A549 (cell line): ENCODE data around the gene WDR33. TPM values are rescaled to one million over a fixed set of nuclear protein-coding genes. Genes with fewer than 3 reads are reported as not detected.

ENCODE experiments used
- ATAC-seq, 2 experiments: fragments of 200-7000 bp in 1 of 2; fragments of >200 bp in 1 of 2; cut with Nextera tagmentation in 1 of 2; cut with Tn5 transposase in 1 of 2; 3 replicates each; pipeline versions ENCODE4 v1.8.0 to v1.9.1; 2018 to 2020; ENCODE audit warnings: mild to moderate bottlenecking in 1 of 2, moderate library complexity in 1 of 2
- CTCF ChIA-PET: fragments of 300-600 bp; sonication (Branson Sonifier 250); formaldehyde crosslinking; extraction: SDS; loops from one replicate; lab custom pipeline; 2021; ENCODE audit warnings: antibody characterized with exemption, inconsistent platforms; lab: Yijun Ruan, JAX
- POLR2A ChIA-PET: fragments of 350-600 bp; formaldehyde crosslinking; extraction: SDS; loops from one replicate; lab custom pipeline; 2021; ENCODE audit warnings: antibody characterized with exemption, inconsistent platforms; lab: Yijun Ruan, JAX
- DNase-seq, 2 experiments: peaks; one replicate each; pipeline versions ENCODE4 v3.0.0 to v3.0.0-alpha.2; 2011 to 2016; ENCODE audit warnings: low read depth in 1 of 2, low spot score in 1 of 2
- FAIRE-seq: peaks from 2 replicates; lab custom pipeline; 2011; peaks lifted over from hg19 to GRCh38; lab: Jason Lieb, UNC
- H3K27ac ChIP-seq, 2 experiments: fragments of >200 bp; sonication (Bioruptor Twin); formaldehyde crosslinking; 3 replicates each; pipeline ENCODE4 v1.5.1; 2016 to 2017
- H3K4me1 ChIP-seq: fragments of >200 bp; sonication (Bioruptor Twin); formaldehyde crosslinking; 3 replicates; pipeline ENCODE4 v1.6.1; 2016
- H3K4me2 ChIP-seq: fragments of >200 bp; sonication (Bioruptor Twin); formaldehyde crosslinking; 3 replicates; pipeline ENCODE4 v1.6.1; 2016
- H3K4me3 ChIP-seq: fragments of >200 bp; sonication (Bioruptor Twin); formaldehyde crosslinking; 3 replicates; pipeline ENCODE4 v1.5.1; 2016
- H3K9me3 ChIP-seq: fragments of >200 bp; sonication (Bioruptor Twin); formaldehyde crosslinking; 3 replicates; pipeline ENCODE4 v1.6.1; 2016
- CBX8 ChIP-seq: fragments of 200-600 bp; sonication (generic); IDR thresholded peaks from 2 replicates; pipeline ENCODE4 v1.6.1; 2016
- CEBPB ChIP-seq, 2 experiments: fragments of >200 bp in 1 of 2; sonication (Bioruptor Twin) in 1 of 2; formaldehyde crosslinking in 1 of 2; IDR thresholded peaks; 2 replicates each; pipeline ENCODE4 v1.6.1; 2012 to 2016
- CHD2 ChIP-seq: fragments of 150-350 bp; IDR thresholded peaks from 2 replicates; pipeline ENCODE4 v1.6.1; 2014; ENCODE audit warnings: low read length; ENCODE audit not compliant: partially characterized antibody
- CHD4 ChIP-seq: fragments of 200-600 bp; sonication (generic); IDR thresholded peaks from 2 replicates; pipeline ENCODE4 v1.6.1; 2016; ENCODE audit warnings: antibody characterized with exemption, mild to moderate bottlenecking, borderline replicate concordance
- ESRRA ChIP-seq: fragments of 150-350 bp; IDR thresholded peaks from 2 replicates; pipeline ENCODE4 v1.6.1; 2014; ENCODE audit warnings: mild to moderate bottlenecking, low read length, borderline replicate concordance
- FOSL2 ChIP-seq, 2 experiments: fragments of 450-650 bp in 1 of 2; fragments of >200 bp in 1 of 2; sonication (Bioruptor Twin) in 1 of 2; formaldehyde crosslinking; IDR thresholded peaks; 2 replicates each; pipeline versions ENCODE4 v1.5.0 to v1.6.1; 2016 to 2020; ENCODE audit warnings: mild to moderate bottlenecking in 1 of 2, moderate library complexity in 1 of 2
- HDAC2 ChIP-seq: fragments of 200-600 bp; sonication (generic); IDR thresholded peaks from 2 replicates; pipeline ENCODE4 v1.6.1; 2016
- HOXB5 ChIP-seq: fragments of 250-450 bp; sonication (Bioruptor Pico); IDR thresholded peaks from 2 replicates; pipeline ENCODE4 v1.5.0; 2020; ENCODE audit warnings: mild to moderate bottlenecking, moderate library complexity
- JUN ChIP-seq, 2 experiments: fragments of >200 bp; sonication (Bioruptor Twin); formaldehyde crosslinking; IDR thresholded peaks; 2 replicates in 1 of 2; 3 replicates in 1 of 2; pipeline ENCODE4 v1.6.1; 2016 to 2017
- JUNB ChIP-seq: fragments of >200 bp; sonication (Bioruptor Twin); formaldehyde crosslinking; IDR thresholded peaks from 2 replicates; pipeline ENCODE4 v1.6.1; 2016
- KDM5A ChIP-seq: fragments of 200-600 bp; sonication (generic); IDR thresholded peaks from 2 replicates; pipeline ENCODE4 v1.6.1; 2016; ENCODE audit warnings: antibody characterized with exemption, mild to moderate bottlenecking
- MAFK ChIP-seq: fragments of 450-650 bp; IDR thresholded peaks from 2 replicates; pipeline ENCODE4 v1.6.1; 2014; ENCODE audit not compliant: partially characterized antibody
- MAZ ChIP-seq: fragments of 150-350 bp; IDR thresholded peaks from 2 replicates; pipeline ENCODE4 v1.6.1; 2014; ENCODE audit warnings: antibody characterized with exemption, low read depth, low read length, borderline replicate concordance
- MYC ChIP-seq: IDR thresholded peaks from 2 replicates; pipeline ENCODE4 v1.6.1; 2012; ENCODE audit warnings: mild to moderate bottlenecking, inconsistent platforms, low read length, improper control_type of control experiment, borderline replicate concordance
- NR3C1 ChIP-seq: fragments of >200 bp; sonication (Bioruptor Twin); formaldehyde crosslinking; IDR thresholded peaks from 3 replicates; pipeline ENCODE4 v1.6.1; 2017
- POLR2A ChIP-seq: IDR thresholded peaks from 2 replicates; pipeline ENCODE4 v1.6.1; 2012; ENCODE audit warnings: mild to moderate bottlenecking, low read length
- RFX5 ChIP-seq: fragments of 450-650 bp; IDR thresholded peaks from 2 replicates; pipeline ENCODE4 v1.7.1; 2014; ENCODE audit warnings: antibody characterized with exemption, mild to moderate bottlenecking, moderate library complexity
- SREBF2 ChIP-seq: fragments of 450-650 bp; IDR thresholded peaks from 2 replicates; pipeline ENCODE4 v1.6.1; 2014; ENCODE audit warnings: mild to moderate bottlenecking, moderate library complexity
- ZFP36 ChIP-seq: fragments of 450-650 bp; IDR thresholded peaks from 2 replicates; pipeline ENCODE4 v1.6.1; 2014; ENCODE audit warnings: borderline replicate concordance; ENCODE audit not compliant: partially characterized antibody
- ZNF302 ChIP-seq: fragments of 250-450 bp; sonication (Bioruptor Pico); IDR thresholded peaks from 2 replicates; pipeline ENCODE4 v1.9.0; 2021; ENCODE audit warnings: inconsistent platforms, mild to moderate bottlenecking, moderate library complexity
- WGBS: methylation state at CpG from one replicate; pipeline ENCODE4 v1.1.6; 2017; ENCODE audit errors: missing lambda C conversion rate; 5-methylcytosine and 5-hydroxymethylcytosine counted together
- polyA plus RNA-seq, 4 experiments: library from polyadenylated mRNA; depleted of rRNA in 3 of 4; stranded (reverse); fragments of >200 nt; fragmentation: RNase III in 1 of 4; extraction: RNeasy Plus Mini Kit Qiagen cat#74134 plus additional on column Dnase treatment in 1 of 4; gene quantifications; 2 replicates in 3 of 4; 3 replicates in 1 of 4; pipeline ENCODE4 v1.2.3, GENCODE V29; 2011 to 2017
- TF ChIP-seq, protein P1 (sequence below): fragments of 250-450 bp; sonication (Bioruptor Pico); IDR thresholded peaks from 2 replicates; pipeline ENCODE4 v1.5.0; 2020; ENCODE audit warnings: low read depth, mild to moderate bottlenecking, moderate library complexity
- TF ChIP-seq, protein P2 (sequence below): IDR thresholded peaks from 2 replicates; pipeline ENCODE4 v1.6.1; 2012
- TF ChIP-seq, protein P3 (sequence below): fragments of 250-450 bp; sonication (Bioruptor Pico); IDR thresholded peaks from 2 replicates; pipeline ENCODE4 v1.5.0; 2021; ENCODE audit warnings: mild to moderate bottlenecking, moderate library complexity, borderline replicate concordance
- TF ChIP-seq, protein P4 (sequence below): fragments of >200 bp; sonication (Bioruptor Twin); formaldehyde crosslinking; IDR thresholded peaks from 3 replicates; pipeline ENCODE4 v1.5.1; 2016
- TF ChIP-seq, protein P5 (sequence below): fragments of >200 bp; sonication (Bioruptor Twin); formaldehyde crosslinking; IDR thresholded peaks from 3 replicates; pipeline ENCODE4 v1.6.1; 2016

WDR33 gene
- polyA plus RNA-seq, 2 of the 4 experiments (the other 2 are of a cell fraction) = 21.3 to 67.1 TPM

DNA sequence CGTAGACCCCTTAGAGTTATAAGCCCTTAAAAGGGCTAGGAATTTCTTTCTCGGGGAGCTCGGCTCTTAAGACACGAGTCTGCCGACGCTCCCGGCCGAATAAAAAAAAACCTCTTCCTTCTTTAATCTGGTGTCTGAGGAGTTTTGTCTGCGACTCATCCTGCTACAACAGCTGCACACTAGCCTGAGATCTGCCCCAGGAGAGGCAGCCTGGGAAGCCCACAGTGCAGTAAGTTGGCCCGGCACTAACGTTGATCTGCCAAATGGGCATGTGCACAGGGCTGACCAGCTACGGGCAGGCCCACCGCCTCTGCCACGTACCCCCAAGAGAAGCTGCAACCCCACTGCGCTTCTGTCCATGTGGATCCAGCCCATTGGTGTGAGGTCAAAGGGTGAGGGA is 127.2 kb downstream of the WDR33 start:
- no peak for TF ChIP-seq HOXB5
- TF ChIP-seq SREBF2 = no peak
- no peak for TF ChIP-seq CHD2
- TF ChIP-seq JUN (IDR thresholded peaks at IDR 0.05) = no peak
- TF ChIP-seq CHD4 = no peak
- TF ChIP-seq KDM5A = no peak
- no peak for TF ChIP-seq POLR2A
- no peak for TF ChIP-seq ZFP36
- TF ChIP-seq, protein P1, sequence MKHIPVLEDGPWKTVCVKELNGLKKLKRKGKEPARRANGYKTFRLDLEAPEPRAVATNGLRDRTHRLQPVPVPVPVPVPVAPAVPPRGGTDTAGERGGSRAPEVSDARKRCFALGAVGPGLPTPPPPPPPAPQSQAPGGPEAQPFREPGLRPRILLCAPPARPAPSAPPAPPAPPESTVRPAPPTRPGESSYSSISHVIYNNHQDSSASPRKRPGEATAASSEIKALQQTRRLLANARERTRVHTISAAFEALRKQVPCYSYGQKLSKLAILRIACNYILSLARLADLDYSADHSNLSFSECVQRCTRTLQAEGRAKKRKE = no peak
- TF ChIP-seq JUNB = no peak
- TF ChIP-seq CBX8 = no peak
- TF ChIP-seq HDAC2 = no peak
- TF ChIP-seq, all 56 proteins: peak for 0
- WGBS = 82% methylated on average over 15 of the region's 15 CpGs
- Histone ChIP-seq H3K4me3 (no peak overlapping the region), H3K4me1 (no peaks in the 10 kb centered on the region), H3K9me3 (peaks cover 8% of the 10 kb centered on the region), H3K4me2 (no peak overlapping the region), H3K27ac (no peak overlapping the region)
- POLR2A ChIA-PET = no interaction called here
- DNase-seq = no peak
- no peak for ATAC-seq
- FAIRE-seq = no peak
- CTCF ChIA-PET = interaction anchor here (4.3 kb wide), 1 partner anchor 12 kb away, joined by 19 read pairs; no protein-coding TSS in a partner anchor

DNA sequence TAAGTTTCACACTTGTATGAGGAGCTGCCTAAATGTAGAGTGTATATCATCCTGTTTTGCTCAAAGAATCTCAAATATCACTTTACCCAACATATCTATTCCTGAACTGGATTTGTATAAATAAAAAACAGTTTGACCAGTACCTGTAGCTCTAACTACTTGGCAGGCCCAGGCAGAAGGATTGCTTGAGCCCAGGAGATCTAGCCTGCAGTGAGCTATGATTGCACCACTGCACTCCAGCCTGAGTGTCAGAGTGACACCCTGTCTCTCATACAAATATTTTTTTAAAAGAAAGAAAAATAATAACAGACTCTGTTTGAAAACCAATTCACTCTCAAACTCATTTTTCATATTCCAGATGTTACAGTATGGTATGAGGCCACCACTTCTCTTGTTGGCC is 127.9 kb downstream of the WDR33 start:
- Histone ChIP-seq H3K4me1 (no peaks in the 10 kb centered on the region), H3K4me2 (no peak overlapping the region), H3K4me3 (no peak overlapping the region), H3K27ac (no peak overlapping the region), H3K9me3 (peaks cover 2% of the 10 kb centered on the region; the same call in 1 of the 3 replicates)
- no peak for ATAC-seq
- ChIA-PET CTCF (interaction anchor here (1.1 to 1.4 kb wide), 3 partner anchors 10 to 33 kb away, joined by 3 to 5 read pairs (median 5); no protein-coding TSS in a partner anchor), POLR2A (no interaction called here)
- no peak for FAIRE-seq
- no peak for DNase-seq
- no peak for TF ChIP-seq ESRRA

DNA sequence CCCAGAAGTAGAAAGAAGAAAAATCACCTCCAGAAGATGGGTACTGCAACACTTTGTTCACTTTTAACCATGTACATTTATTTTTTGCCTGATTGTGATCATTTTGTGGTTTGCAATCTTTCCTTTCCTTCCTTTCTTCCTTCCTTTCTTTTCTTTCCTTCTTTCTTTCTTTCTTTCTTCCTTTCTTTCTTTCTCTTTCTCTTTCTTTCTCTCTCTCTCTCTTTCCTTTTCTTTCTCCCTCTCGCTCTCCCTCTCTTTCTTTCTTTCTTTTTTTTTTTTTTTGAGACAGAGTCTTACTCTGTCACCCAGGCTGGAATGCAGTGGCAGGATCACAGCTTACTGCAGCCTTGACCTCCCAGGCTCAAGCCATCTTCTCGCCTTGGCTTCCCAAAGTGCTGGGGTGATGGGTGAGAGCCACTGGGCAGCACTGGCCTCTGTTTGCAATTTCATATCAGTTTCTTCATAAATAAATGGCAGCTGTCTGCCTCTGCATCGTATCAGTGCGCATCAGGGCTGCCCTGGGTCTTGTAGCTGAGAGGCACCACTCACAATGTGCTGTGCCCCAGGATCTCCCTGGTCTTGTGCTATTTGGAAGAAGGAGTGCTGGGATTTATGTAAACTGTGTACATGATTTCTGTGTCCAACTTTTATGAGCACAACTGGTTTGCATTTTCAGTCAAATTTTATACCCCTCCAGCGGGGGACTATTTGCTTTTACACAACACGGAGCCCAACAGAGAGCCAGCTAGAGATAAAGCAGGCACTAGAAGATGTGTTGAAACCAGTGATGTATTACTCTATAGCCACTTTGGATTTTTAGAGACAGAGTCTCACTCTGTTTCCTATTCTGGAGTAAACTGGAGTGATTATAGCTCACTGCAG is 128.8 kb downstream of the WDR33 start:
- Histone ChIP-seq H3K4me2 (no peak overlapping the region), H3K4me3 (no peak overlapping the region), H3K4me1 (no peaks in the 10 kb centered on the region)
- CTCF ChIA-PET = interaction anchor here (1.1 to 1.4 kb wide), 3 partner anchors 11 to 32 kb away, joined by 3 to 5 read pairs (median 5); no protein-coding TSS in a partner anchor
- DNase-seq = no peak
- no peak for TF ChIP-seq CEBPB (IDR thresholded peaks at IDR 0.05)
- TF ChIP-seq ZNF302 (CRISPR knock-in tag) = no peak
- TF ChIP-seq, protein P2, sequence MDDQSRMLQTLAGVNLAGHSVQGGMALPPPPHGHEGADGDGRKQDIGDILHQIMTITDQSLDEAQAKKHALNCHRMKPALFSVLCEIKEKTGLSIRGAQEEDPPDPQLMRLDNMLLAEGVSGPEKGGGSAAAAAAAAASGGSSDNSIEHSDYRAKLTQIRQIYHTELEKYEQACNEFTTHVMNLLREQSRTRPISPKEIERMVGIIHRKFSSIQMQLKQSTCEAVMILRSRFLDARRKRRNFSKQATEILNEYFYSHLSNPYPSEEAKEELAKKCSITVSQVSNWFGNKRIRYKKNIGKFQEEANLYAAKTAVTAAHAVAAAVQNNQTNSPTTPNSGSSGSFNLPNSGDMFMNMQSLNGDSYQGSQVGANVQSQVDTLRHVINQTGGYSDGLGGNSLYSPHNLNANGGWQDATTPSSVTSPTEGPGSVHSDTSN = no peak
- TF ChIP-seq, all 56 proteins: peak for 0
- WGBS = 85% methylated on average over 6 of the region's 6 CpGs
- ATAC-seq (no peak), FAIRE-seq (no peak)
- Histone ChIP-seq H3K9me3 (no peaks in the 10 kb centered on the region), H3K27ac (no peak overlapping the region)
- POLR2A ChIA-PET = no interaction called here

DNA sequence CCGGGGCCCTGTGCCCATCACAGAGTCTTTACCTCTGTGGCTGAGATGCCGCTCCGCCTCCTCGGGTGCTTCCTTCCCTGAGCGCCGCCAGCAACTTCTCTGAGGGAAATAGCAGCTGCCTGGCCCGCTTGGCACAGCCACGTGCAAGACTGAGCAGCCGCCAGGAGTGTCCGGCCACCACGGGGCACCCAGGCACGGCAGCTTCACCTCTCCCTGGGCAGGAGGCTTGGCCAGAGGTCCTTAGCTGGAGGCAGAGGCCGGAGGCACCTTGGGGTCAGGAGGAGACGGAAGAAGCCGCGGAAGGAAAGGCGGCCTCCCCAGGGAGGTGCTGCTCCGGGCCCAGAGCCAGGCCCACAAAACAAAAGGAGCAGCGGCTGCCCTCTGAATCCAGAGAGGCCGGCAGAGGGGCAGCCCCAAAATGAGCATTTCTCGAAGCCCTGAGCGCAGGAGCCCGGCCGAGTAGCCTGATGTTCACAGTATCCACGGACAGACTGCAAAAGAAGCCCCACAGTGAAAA is 129.6 kb downstream of the WDR33 start:
- no peak for ATAC-seq
- WGBS = 88% methylated on average over 24 of the region's 25 CpGs
- ChIA-PET CTCF (no interaction called here), POLR2A (no interaction called here)
- FAIRE-seq = no peak
- no peaks in the 10 kb centered on the region for H3K4me1 ChIP-seq
- H3K9me3 ChIP-seq = no peaks in the 10 kb centered on the region
- H3K4me3 ChIP-seq = no peak overlapping the region
- no peak overlapping the region for H3K4me2 ChIP-seq
- no peak overlapping the region for H3K27ac ChIP-seq
- no peak for DNase-seq
- TF ChIP-seq MYC = no peak
- TF ChIP-seq MAZ = no peak
- no peak for TF ChIP-seq NR3C1
- TF ChIP-seq, protein P3, sequence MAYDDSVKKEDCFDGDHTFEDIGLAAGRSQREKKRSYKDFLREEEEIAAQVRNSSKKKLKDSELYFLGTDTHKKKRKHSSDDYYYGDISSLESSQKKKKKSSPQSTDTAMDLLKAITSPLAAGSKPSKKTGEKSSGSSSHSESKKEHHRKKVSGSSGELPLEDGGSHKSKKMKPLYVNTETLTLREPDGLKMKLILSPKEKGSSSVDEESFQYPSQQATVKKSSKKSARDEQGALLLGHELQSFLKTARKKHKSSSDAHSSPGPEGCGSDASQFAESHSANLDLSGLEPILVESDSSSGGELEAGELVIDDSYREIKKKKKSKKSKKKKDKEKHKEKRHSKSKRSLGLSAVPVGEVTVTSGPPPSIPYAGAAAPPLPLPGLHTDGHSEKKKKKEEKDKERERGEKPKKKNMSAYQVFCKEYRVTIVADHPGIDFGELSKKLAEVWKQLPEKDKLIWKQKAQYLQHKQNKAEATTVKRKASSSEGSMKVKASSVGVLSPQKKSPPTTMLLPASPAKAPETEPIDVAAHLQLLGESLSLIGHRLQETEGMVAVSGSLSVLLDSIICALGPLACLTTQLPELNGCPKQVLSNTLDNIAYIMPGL = no peak
- TF ChIP-seq, protein P4, sequence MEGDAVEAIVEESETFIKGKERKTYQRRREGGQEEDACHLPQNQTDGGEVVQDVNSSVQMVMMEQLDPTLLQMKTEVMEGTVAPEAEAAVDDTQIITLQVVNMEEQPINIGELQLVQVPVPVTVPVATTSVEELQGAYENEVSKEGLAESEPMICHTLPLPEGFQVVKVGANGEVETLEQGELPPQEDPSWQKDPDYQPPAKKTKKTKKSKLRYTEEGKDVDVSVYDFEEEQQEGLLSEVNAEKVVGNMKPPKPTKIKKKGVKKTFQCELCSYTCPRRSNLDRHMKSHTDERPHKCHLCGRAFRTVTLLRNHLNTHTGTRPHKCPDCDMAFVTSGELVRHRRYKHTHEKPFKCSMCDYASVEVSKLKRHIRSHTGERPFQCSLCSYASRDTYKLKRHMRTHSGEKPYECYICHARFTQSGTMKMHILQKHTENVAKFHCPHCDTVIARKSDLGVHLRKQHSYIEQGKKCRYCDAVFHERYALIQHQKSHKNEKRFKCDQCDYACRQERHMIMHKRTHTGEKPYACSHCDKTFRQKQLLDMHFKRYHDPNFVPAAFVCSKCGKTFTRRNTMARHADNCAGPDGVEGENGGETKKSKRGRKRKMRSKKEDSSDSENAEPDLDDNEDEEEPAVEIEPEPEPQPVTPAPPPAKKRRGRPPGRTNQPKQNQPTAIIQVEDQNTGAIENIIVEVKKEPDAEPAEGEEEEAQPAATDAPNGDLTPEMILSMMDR = no peak
- TF ChIP-seq FOSL2 (IDR thresholded peaks at IDR 0.05) = no peak
- TF ChIP-seq FOSL2 (CRISPR knock-in tag; IDR thresholded peaks at IDR 0.05) = no peak
- TF ChIP-seq, protein P5, sequence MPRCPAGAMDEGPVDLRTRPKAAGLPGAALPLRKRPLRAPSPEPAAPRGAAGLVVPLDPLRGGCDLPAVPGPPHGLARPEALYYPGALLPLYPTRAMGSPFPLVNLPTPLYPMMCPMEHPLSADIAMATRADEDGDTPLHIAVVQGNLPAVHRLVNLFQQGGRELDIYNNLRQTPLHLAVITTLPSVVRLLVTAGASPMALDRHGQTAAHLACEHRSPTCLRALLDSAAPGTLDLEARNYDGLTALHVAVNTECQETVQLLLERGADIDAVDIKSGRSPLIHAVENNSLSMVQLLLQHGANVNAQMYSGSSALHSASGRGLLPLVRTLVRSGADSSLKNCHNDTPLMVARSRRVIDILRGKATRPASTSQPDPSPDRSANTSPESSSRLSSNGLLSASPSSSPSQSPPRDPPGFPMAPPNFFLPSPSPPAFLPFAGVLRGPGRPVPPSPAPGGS = no peak
- no peak for TF ChIP-seq RFX5
- TF ChIP-seq MAFK = no peak
